Activated CD8-positive, alpha-beta memory T cell treated with anti-CD3 and anti-CD28 coated beads, Interleukin-2, amount 50 U/mL, for 1 hour (primary cell): Measurements from ENCODE around the gene TM9SF1.
A peak's percentile ranks its signal among the peaks of the same experiment; 100 is the strongest.

Source experiments
- DNase-seq: peaks from one replicate; pipeline ENCODE4 v3.0.0-alpha.2; 2020; ENCODE audit errors: extremely low read depth

The TM9SF1 gene

GRCh38 chr14:24150993-24151392 lies 44.2 kb downstream of the TM9SF1 start:
- no peak for DNase-seq

DNA sequence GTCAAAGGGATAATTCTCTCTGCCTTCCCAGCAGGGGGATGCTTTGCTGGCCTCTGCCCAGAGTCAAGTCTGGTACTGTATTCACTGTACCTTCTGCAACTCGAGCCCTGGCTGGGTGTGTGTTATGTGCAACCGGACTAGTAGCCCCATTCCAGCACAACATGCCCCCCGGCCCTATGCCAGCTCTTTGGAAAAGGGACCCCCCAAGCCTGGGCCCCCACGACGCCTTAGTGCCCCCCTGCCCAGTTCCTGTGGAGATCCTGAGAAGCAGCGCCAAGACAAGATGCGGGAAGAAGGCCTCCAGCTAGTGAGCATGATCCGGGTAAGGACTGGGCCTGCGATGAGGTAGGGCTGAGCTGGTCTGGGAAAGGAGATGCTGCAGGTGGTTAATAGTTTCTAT lies 44.7 kb downstream of the TM9SF1 start:
- no peak for DNase-seq

DNA sequence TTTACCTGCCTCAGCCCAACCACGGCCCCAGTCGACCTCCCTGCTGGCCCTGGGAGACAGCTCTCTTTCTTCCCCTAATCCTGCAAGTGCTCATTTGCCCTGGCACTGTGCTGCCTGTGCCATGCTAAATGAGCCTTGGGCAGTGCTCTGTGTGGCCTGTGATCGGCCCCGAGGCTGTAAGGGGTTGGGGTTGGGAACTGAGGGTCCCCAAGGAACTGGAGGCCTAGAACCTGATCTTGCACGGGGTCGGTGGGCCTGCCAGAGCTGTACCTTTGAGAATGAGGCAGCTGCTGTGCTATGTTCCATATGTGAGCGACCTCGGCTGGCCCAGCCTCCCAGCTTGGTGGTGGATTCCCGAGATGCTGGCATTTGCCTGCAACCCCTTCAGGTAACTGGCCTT lies 45.2 kb downstream of the TM9SF1 start:
- DNase-seq = no peak

GRCh38 chr14:24149302-24149969 lies 45.8 kb downstream of the TM9SF1 start:
- no peak for DNase-seq

DNA sequence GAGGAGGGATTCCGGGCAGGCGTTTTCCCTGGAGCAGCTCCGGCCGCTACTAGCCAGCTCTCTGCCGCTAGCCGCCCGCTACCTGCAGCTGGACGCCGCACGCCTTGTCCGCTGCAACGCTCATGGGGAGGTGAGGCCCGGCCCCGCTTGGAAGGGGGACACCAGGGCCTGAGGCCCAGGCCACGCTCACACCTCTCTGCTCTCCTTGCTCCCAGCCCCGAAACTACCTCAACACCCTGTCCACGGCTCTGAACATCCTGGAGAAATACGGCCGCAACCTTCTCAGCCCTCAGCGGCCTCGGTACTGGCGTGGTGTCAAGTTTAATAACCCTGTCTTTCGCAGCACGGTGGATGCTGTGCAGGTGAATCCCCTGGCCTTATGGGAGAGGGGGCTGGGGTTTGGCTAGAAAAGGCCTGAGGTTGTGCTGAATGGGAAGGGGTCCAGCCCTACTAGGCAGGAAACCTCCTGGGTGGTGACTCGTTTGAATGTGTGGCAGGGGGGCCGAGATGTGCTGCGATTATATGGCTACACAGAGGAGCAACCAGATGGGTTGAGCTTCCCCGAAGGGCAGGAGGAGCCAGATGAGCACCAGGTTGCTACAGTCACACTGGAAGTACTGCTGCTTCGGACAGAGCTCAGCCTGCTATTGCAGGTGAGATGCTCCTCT lies 47.3 kb downstream of the TM9SF1 start:
- DNase-seq = no peak

GRCh38 chr14:24146978-24147760 lies 48.1 kb downstream of the TM9SF1 start, which contains the start of gene RNF31:
TSS of gene RNF31 (plus strand) at chr14:24147498. CDS start at chr14:24147699, 201 bp downstream.
- DNase-seq = peak; percentile 93

GRCh38 chr14:24146453-24146977 lies 48.7 kb downstream of the TM9SF1 start, which contains the start of gene PSME2:
TSS of gene PSME2 (minus strand) at chr14:24146610. CDS start at chr14:24146581, 29 bp downstream.
- peak; percentile 48 for DNase-seq

- no peak for DNase-seq
Observed at GRCh38 chr14:24145690-24146452, 49.4 kb downstream of the TM9SF1 start.

DNA sequence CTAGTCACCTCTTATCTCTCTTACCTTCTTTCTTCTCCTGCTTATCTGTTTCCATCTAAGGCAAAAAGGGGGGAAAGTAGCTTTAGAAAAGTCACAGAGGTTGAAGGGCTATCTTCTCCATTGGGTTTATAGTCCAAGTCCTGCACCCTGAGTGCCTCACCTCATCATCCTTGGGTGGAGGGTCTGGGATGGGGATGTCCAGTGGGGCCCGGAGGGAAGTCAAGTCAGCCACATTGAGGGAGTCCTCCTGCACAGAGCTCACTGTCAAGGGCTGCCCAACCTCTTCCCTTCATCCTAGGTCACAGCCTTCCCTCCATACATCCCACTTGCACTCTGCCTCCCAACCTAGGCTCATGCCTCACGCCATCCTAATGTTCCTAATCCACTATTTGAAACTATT lies 50.0 kb downstream of the TM9SF1 start:
- DNase-seq = no peak

DNA sequence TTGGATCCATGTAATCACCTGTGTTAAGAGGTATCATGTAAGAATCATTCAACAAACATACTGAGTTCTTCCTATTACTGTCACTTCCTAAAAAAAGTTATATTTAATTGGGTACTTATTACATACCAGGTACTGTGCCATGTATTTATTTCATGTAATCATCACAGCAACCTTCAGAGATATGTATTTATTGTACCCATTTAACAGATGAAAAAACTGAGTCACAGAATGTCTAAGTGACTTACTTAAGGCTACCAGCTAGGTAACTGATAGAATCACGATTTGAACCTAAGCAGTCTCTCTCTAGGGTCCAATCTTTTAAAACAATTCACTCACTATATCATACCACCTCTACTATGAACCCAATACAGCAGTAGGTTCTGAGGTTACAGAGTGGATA lies 50.8 kb downstream of the TM9SF1 start:
- DNase-seq = no peak

- no peak for DNase-seq
Observed at GRCh38 chr14:24143511-24143910, 51.7 kb downstream of the TM9SF1 start.

GRCh38 chr14:24141097-24141880 lies 54.0 kb downstream of the TM9SF1 start, which contains the start of gene EMC9:
TSS of gene EMC9 (minus strand) at chr14:24141591. CDS start at chr14:24141304, 287 bp downstream.
- DNase-seq = peak; percentile 99

DNA sequence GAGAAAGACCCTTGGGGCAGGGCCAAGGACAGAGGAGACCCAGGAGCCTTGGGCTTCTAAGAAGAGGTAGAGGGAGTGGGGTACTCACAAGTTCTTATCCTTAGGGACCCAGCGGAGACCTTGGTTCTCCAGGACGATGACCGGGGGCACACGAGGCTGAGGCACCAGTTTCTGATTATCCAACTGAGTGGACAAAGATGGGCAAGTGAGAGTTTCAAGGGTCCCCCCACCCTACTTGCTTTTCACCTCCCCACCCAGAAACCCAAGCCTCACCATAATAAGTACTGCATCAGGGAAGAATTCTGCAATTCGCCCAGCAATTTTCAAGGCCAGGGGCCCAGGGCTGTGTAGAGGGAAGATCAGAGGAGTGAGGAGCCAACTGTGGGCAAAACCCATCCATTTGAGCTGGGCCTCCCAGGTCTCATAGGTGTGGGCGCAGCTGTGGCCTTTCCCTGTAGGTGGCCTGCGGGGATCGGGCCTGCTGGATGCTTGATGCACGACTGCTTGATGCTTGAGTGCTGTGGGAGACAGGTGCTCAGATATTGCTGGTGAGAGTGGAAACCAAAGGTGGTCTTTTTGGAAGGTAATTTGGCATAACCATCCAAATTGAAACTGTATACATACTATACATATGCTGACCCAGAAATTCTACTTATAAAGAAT lies 55.8 kb downstream of the TM9SF1 start:
- no peak for DNase-seq
